ENCODE results near the gene SDK1. TPM values are rescaled to one million over a fixed set of nuclear protein-coding genes. Genes with fewer than 3 reads are reported as not detected.

Gene SDK1
- total and polyA plus RNA-seq, 2 of the 8 experiments (the other 6 are each of a cell fraction or from before 2014, with no cell fraction given): 3.3 to 7.2 TPM

- no peak overlapping the region for H3K23ac ChIP-seq (ENCODE audit: insufficient read length)
- no peak overlapping the region for H3K4ac ChIP-seq (replicated peaks; ENCODE audit: insufficient read length, low read depth, low read length)
- no peak overlapping the region for H2BK120ac ChIP-seq (replicated peaks; ENCODE audit: low read depth, low read length)
- H2AK5ac ChIP-seq (ENCODE audit: low read depth, low read length): no peak overlapping the region
- no peaks in the 10 kb centered on the region for H3K23me2 ChIP-seq (ENCODE audit: low read depth, low read length)
- H3K27ac ChIP-seq (ENCODE audit: low read depth, low read length): no peak overlapping the region
- no peak for DNase-seq (ENCODE audit: low read depth in 1 of 2, low spot score in 2 of 2)
- H4K5ac ChIP-seq (ENCODE audit: insufficient read length, low read depth, low read length): no peak overlapping the region
- no peak overlapping the region for H4K91ac ChIP-seq (replicated peaks; ENCODE audit: insufficient read length, low read length)
- H4K20me1 ChIP-seq (replicated peaks in 1 of 2; ENCODE audit: control insufficient read depth in 1 of 2, insufficient read depth in 2 of 2, low read length in 2 of 2): no peaks in the 10 kb centered on the region
- no peaks in the 10 kb centered on the region for H3K36me3 ChIP-seq (ENCODE audit: control insufficient read depth in 2 of 4, insufficient read depth in 4 of 4, low read length in 3 of 4)
- H2AFZ ChIP-seq (ENCODE audit: low read length): no peak overlapping the region
- WGBS, 2 experiments (ENCODE audit: extremely low coverage in 1 of 2, insufficient coverage in 1 of 2, insufficient read length in 1 of 2, insufficient replicate concordance in 2 of 2, low coverage in 1 of 2, low lambda C conversion rate in 2 of 2, missing lambda C conversion rate in 1 of 2): 90% methylated on average over 10 of the region's 10 CpGs; no CpG with 5 or more reads in 1 of the 2 experiments
- CTCF ChIA-PET (ENCODE audit: partially characterized antibody): interaction anchor here (0.7 to 1.5 kb wide), 2 partner anchors 34 to 984 kb away, joined by 4 to 5 read pairs; no protein-coding TSS in a partner anchor
- no peak overlapping the region for H2BK15ac ChIP-seq (ENCODE audit: low read length)
- no peak overlapping the region for H3K56ac ChIP-seq (replicated peaks; ENCODE audit: insufficient read length, low read depth, low read length)
- peaks cover 0 to 6% (median 0%) of the 10 kb centered on the region in 4 experiments; a peak in 3 of 7 replicates for H3K4me1 ChIP-seq (replicated peaks in 1 of 4; ENCODE audit: control insufficient read depth in 3 of 4, insufficient read depth in 4 of 4, low read length in 3 of 4)
- no peak overlapping the region for H3K18ac ChIP-seq (ENCODE audit: extremely low read depth, low read length)
- no peak overlapping the region; the same call in 1 of the 2 replicates for H2BK5ac ChIP-seq (ENCODE audit: low read depth, low read length)
- H3K9ac ChIP-seq (replicated peaks in 1 of 4; ENCODE audit: extremely low read depth in 1 of 4, low read depth in 3 of 4, low read length in 3 of 4): no peak overlapping the region
- FAIRE-seq: no peak
- no peak overlapping the region for H4K8ac ChIP-seq (ENCODE audit: extremely low read depth, insufficient read depth, low read length)
- H3K27me3 ChIP-seq (replicated peaks in 1 of 4; ENCODE audit: control insufficient read depth in 3 of 4, extremely low read depth in 1 of 4, insufficient read depth in 3 of 4, low read length in 3 of 4): no peaks in the 10 kb centered on the region
- no peak overlapping the region for H2BK12ac ChIP-seq (ENCODE audit: low read depth, low read length)
- H3K4me3 ChIP-seq (ENCODE audit: extremely low read depth in 1 of 4, insufficient read depth in 2 of 4, low read depth in 3 of 4, low read length in 4 of 4): no peak overlapping the region
- no peaks in the 10 kb centered on the region for H3K79me2 ChIP-seq (ENCODE audit: control insufficient read depth in 1 of 2, insufficient read depth in 2 of 2, low read length in 2 of 2)
- POLR2A ChIA-PET (ENCODE audit: partially characterized antibody): no interaction called here
- H3K14ac ChIP-seq (ENCODE audit: insufficient read length): no peak overlapping the region
- no peak overlapping the region for H2BK20ac ChIP-seq (ENCODE audit: low read length)
- H3K9me3 ChIP-seq (ENCODE audit: insufficient read depth in 2 of 2, low read depth in 1 of 2, low read length in 1 of 2): no peaks in the 10 kb centered on the region
- no peak overlapping the region for H3K4me2 ChIP-seq (ENCODE audit: insufficient read depth in 1 of 2, low read depth in 2 of 2, low read length in 2 of 2)
- H3K79me1 ChIP-seq (ENCODE audit: low read depth, low read length): no peaks in the 10 kb centered on the region
- no peak for TF ChIP-seq CHD2 (IDR thresholded peaks at IDR 0.05; ENCODE audit: low read length)
- no peak for TF ChIP-seq GABPA (IDR thresholded peaks at IDR 0.05; ENCODE audit: borderline replicate concordance, insufficient read depth, low read length)
- TF ChIP-seq ATF2 (IDR thresholded peaks at IDR 0.05; ENCODE audit: low read length): no peak
- no peak for TF ChIP-seq SIX5 (IDR thresholded peaks at IDR 0.05; ENCODE audit: low read depth, low read length)
- no peak for TF ChIP-seq POLR2A (IDR thresholded peaks at IDR 0.05; ENCODE audit: control extremely low read depth in 1 of 2, low read depth in 2 of 2, low read length in 2 of 2)
- TF ChIP-seq HDAC6 (IDR thresholded peaks at IDR 0.05; ENCODE audit: low read depth, low read length): no peak
- no peak for TF ChIP-seq RAD21 (IDR thresholded peaks at IDR 0.05 in 1 of 2, conservative IDR thresholded peaks at IDR 0.05 in 1 of 2; ENCODE audit: low read depth in 2 of 2, low read length in 2 of 2)
- no peak for TF ChIP-seq CEBPB (IDR thresholded peaks at IDR 0.05; ENCODE audit: low read depth, low read length)
- TF ChIP-seq NANOG (IDR thresholded peaks at IDR 0.05; ENCODE audit: insufficient read depth, low read depth, low read length, poor library complexity, severe bottlenecking): no peak
- TF ChIP-seq E2F6 (IDR thresholded peaks at IDR 0.05): no peak
- no peak for TF ChIP-seq CTBP2 (IDR thresholded peaks at IDR 0.05; ENCODE audit: borderline replicate concordance, insufficient read depth, insufficient read length, low read length)
Measured at GRCh38 chr7:3923307-3923918, 622.4 kb downstream of the SDK1 start.
